HG03378 (cell line): ENCODE results near the gene PRPS1L1.

Experiments
- ATAC-seq: cut with Tn5 transposase; IDR thresholded peaks from one replicate; pipeline ENCODE4 v1.9.1; 2021; ENCODE audit warnings: mild to moderate bottlenecking, moderate library complexity; ENCODE audit not compliant: unreplicated experiment

Gene PRPS1L1

GRCh38 chr7:18027628-18028027, at the start of gene PRPS1L1:
Gene PRPS1L1, minus strand, starts transcription at chr7:18027846.
- ATAC-seq: no peak

GRCh38 chr7:18076461-18076860, 48.8 kb upstream of the PRPS1L1 start:
- ATAC-seq: no peak

GRCh38 chr7:18068745-18069144, 41.1 kb upstream of the PRPS1L1 start:
- no peak for ATAC-seq

GRCh38 chr7:18064242-18064838, 36.7 kb upstream of the PRPS1L1 start:
- peak; percentile 76 for ATAC-seq

- ATAC-seq: no peak
Observed at GRCh38 chr7:18063149-18063901, 35.7 kb upstream of the PRPS1L1 start.

GRCh38 chr7:18059171-18059570, 31.5 kb upstream of the PRPS1L1 start:
- no peak for ATAC-seq

GRCh38 chr7:18053941-18054340, 26.3 kb upstream of the PRPS1L1 start:
- ATAC-seq: no peak

GRCh38 chr7:18053177-18053928, 25.7 kb upstream of the PRPS1L1 start:
- no peak for ATAC-seq

- no peak for ATAC-seq
Observed at GRCh38 chr7:18049262-18049661, 21.6 kb upstream of the PRPS1L1 start.

- ATAC-seq: no peak
Observed at GRCh38 chr7:18046601-18047000, 19.0 kb upstream of the PRPS1L1 start.

- no peak for ATAC-seq
Observed at GRCh38 chr7:18045171-18045570, 17.5 kb upstream of the PRPS1L1 start.

- ATAC-seq: no peak
Observed at GRCh38 chr7:18041191-18041590, 13.5 kb upstream of the PRPS1L1 start.

- no peak for ATAC-seq
Observed at GRCh38 chr7:18040196-18040595, 12.6 kb upstream of the PRPS1L1 start.

GRCh38 chr7:18038382-18038781, 10.7 kb upstream of the PRPS1L1 start:
- ATAC-seq: no peak

GRCh38 chr7:18037609-18038008, 10.0 kb upstream of the PRPS1L1 start:
- ATAC-seq: no peak

GRCh38 chr7:18036783-18037182, 9.1 kb upstream of the PRPS1L1 start:
- ATAC-seq: no peak

- no peak for ATAC-seq
Observed at GRCh38 chr7:18030758-18031157, 3.1 kb upstream of the PRPS1L1 start.

- ATAC-seq: no peak
Observed at GRCh38 chr7:18020138-18020715, 7.4 kb downstream of the PRPS1L1 start.

GRCh38 chr7:18019555-18019954, 8.1 kb downstream of the PRPS1L1 start:
- ATAC-seq: no peak

GRCh38 chr7:18018296-18019215, 9.1 kb downstream of the PRPS1L1 start:
- ATAC-seq: no peak
